GM19463 (cell line): ENCODE data around the gene H6PD.

ENCODE experiments used
- ATAC-seq: cut with Tn5 transposase; IDR thresholded peaks from one replicate; pipeline ENCODE4 v1.9.1; 2021; ENCODE audit warnings: mild to moderate bottlenecking, moderate library complexity; ENCODE audit not compliant: unreplicated experiment

H6PD gene

DNA sequence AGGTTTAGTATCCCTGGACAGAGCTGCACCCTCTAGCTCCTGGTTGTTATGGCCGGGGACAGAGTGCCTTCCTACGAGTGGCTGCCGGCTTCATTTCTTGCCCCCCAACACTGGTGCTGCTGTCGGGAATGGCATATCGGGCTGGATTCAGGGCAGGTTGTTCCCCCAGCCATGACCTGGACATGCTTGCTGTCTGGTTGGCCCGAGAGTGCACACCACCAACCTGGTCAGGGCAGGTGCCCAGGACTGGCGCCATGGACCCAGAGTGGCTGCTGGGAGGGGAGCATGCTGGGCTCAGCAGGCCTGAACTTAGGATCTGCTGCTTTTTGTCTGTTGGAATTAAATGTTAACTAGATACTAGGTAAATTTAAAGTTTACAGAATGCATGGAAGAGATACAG is 21.8 kb downstream of the H6PD start:
- ATAC-seq: no peak

GRCh38 chr1:9257851-9258250 is 23.3 kb downstream of the H6PD start:
- ATAC-seq: no peak

DNA sequence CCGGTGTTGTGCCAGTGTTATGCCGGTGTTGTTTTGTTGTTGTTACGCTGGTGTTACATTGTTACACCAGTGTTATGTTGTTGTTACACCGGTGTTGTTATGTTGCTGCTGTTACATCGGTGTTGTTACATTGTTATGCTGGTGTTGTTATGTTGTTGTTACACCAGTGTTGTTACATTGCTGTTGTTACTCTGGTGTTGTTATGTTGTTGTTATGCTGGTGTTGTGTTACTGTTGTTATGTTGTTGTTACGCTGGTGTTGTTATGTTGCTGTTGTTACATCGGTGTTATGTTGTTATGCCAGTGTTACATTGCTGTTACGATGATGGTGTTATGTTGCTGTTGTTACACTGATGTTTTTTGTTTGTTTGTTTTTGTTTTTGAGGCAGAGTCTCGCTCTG is 24.1 kb downstream of the H6PD start:
- ATAC-seq: no peak

GRCh38 chr1:9260059-9260766 is 25.6 kb downstream of the H6PD start:
- no peak for ATAC-seq

DNA sequence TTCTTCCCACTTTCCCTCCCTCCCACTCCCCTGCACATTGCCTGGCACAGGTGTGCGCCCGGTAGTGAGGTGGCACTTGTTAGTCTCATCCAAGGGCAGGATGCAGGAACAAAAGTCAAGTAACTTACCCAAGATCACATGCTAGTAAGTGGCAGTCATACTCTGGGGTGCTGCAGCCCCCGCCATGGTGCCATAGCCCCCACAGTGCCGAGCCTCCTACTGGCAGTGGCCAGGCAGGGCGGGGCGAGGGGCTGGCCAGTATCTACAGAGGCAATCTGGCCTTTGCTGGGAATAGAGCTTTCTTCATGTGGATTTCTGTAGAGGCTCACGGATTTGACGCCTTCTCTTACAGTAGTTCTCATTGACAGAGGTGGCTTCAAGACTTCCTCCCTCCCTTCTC is 26.9 kb downstream of the H6PD start:
- no peak for ATAC-seq

- no peak for ATAC-seq
Observed at GRCh38 chr1:9262096-9262986, 27.8 kb downstream of the H6PD start.

DNA sequence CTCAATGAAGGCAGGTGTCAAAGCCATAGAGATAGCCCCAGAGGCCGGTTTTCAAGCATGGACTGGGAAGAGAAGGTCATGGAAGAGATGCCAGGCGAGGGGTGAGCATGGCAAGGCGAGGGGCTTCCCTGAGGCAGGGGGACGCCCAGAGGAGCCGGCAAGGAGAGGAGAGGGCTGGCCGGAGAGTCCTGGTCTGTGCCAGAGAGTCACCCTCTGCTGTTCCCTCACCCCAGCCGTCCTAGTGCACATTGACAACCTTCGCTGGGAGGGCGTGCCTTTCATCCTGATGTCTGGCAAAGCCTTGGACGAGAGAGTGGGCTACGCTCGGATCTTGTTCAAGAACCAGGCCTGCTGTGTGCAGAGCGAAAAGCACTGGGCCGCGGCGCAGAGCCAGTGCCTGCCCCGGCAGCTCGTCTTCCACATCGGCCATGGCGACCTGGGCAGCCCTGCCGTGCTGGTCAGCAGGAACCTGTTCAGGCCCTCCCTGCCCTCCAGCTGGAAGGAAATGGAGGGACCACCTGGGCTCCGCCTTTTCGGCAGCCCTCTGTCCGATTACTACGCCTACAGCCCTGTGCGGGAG is 28.8 kb downstream of the H6PD start:
- ATAC-seq: no peak

- ATAC-seq: no peak
Observed at GRCh38 chr1:9263984-9264872, 29.7 kb downstream of the H6PD start.

DNA sequence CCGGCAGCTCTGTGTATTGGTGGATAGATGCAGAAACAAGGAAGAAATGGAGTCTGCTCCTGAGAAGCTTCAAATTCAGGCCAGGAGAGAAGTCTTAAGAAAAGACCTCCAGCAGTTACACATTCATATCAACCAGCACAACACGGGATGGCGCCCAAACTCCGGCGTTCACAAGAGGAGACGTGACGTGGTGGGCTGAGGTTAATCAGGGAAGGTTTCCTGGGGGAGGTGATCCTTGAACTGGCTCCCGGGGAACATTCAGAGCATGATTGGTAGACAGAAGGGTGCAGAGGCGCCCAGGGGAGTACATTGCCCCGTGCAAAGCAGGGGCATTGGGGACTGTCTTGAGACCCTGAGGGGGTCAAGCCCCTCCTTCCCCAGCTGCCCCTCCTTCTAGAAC is 30.5 kb downstream of the H6PD start:
- ATAC-seq: no peak

DNA sequence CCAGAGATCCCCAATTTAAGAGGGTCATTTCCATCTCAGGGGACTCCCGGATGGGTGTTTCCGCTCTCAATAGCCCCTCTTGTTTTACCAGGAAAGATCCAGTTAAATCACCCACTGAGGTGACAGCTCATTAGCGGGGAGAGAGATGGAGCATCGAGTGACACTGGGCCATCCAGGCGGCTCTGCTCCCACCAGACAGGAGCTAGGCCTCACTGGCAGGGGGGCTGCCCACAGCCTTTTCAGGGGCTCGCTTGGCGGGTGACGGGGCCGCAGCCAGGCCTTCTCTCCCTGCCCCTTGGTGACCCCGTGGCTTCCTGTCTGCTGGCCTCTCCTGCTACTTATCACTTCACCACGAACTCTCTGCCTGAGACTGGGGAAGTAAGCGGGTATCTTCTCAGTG is 31.4 kb downstream of the H6PD start:
- no peak for ATAC-seq

- no peak for ATAC-seq
Observed at GRCh38 chr1:9267352-9267686, 32.7 kb downstream of the H6PD start.

DNA sequence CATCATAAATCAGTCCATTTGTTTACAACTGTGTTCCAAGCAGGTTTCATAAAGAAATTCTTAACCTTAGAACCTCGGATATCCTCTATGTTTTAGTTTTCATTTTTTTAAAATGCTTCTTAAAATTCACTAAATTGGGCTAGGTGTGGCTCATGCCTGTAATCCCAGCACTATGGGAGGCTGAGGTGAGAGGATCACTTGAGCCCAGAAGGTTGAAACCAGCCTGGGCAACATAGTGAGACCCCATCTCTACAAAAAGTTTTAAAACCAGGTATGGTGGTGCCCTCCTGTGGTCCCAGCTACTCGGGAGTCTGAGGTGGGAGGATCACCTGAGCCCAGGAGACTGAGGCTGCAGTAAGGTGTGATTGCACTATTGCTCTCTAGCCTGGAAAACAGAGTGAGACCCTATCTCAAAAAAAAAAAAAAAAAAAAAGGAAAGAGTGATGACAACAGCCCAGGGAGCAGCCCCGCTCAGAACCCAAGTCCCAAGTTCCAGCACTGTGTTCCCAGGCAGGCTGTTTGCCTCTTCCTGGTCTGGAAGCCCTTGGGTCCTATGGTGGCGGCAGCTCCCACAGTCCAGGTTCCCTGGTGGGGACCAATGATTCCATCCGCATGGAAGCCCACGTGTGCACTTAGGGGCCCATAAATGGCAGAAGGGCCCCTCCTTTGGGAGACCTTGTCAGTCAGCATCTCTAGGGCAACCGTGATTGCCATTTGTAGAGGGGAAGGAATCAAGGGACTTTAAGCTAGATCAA is 33.4 kb downstream of the H6PD start:
- ATAC-seq: no peak

GRCh38 chr1:9269078-9269501 is 34.5 kb downstream of the H6PD start:
- ATAC-seq: no peak

GRCh38 chr1:9269721-9270120 is 35.1 kb downstream of the H6PD start:
- ATAC-seq: no peak

DNA sequence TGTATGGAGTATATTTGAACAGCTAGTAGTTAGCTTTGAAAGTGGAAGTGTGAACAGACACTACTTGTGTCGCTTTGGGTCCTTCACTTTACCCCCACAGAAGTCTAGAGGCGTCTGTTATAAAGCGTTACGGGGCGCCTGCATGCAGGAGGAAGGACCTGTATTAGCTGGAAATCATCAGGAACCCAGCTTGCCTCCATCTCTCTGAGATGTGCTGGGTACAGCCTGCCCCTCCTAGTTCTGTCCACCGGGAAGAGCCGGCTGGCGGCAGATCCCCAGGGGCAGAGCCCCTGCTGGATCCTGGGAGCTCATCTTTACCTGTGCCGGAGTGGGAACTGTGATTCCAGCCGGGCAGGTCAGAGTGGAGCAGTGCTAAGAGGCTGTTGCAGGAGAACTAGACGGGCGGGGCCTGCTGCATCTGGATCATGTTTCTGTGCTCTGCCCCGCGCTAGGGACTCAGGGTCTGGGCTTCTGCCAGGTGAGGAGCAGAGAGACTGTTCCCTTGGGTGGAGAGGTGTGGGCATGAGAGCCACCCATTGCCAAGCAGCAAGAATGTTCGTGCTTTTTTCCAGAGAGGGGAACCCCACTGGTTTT is 35.8 kb downstream of the H6PD start:
- ATAC-seq: no peak

DNA sequence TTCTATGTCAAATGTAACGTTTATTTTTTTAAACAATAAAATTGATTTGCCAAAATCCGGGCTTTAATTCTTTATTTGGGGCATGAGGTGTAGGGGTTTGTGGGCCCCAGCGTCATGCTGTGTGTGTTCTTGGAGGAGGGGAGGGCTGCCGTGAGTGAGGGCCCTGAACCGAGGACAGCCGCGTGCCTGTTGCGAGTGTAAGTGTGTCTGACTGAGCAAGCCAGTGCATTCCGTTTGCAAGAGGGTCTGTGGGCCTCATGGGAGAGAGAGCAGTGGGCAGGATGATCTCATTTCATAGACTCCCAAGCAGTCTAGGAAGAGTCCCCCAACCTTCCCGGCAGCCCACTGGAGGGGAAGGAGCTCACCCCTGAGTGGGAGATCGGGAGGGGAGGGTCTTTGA is 36.7 kb downstream of the H6PD start:
- ATAC-seq: no peak

GRCh38 chr1:9271861-9272595 is 37.5 kb downstream of the H6PD start:
- no peak for ATAC-seq

DNA sequence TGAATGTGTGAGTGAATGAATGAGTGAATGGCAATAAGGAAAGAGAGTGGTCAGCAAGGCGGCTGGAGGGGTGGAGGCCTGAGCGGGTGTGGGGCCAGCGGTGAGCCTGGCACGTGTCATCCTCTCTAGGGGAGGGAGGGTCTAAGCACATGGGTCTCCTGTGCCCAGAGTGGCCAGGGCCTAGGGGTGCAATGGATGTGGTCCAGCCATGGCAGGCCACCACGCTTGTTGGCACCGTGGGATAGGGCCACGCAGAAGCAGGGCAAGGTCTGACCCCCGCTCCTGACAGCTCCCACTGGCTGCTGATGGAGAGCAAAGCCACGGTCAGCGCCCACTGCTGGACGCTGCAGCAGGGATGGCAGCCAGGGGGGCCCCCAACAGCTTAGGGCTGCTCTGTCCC is 38.6 kb downstream of the H6PD start:
- ATAC-seq: no peak

DNA sequence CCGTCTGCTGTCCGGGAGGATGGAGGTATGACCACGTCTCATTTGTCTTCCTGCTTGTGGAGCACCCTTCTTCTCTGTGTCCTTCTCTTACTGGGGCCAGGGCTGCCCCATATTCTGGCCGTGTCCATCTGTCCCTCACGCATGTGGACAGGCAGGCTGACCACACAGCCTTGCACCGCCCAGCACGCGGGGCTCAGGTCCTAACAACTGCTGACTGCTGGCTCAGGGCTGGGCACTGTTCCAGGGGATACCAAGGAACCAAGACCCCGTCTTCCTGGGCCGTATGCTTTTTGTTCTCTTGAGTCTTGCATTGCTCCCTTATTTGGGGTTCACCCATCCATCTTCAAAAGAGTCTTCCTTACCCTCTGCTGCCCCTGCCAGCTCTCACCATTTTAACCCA is 40.6 kb downstream of the H6PD start:
- ATAC-seq: no peak
